Inflammatory macrophage treated with lipopolysaccharide for 4 hours (primary cell): ENCODE measurements around the gene BBS12.
A peak's percentile ranks its signal among the peaks of the same experiment; 100 is the strongest.

Experiments
- DNase-seq: peaks from one replicate; pipeline ENCODE4 v3.0.0-alpha.2; 2020

The BBS12 gene

GRCh38 chr4:122732329-122733026 is at the start of gene BBS12:
Gene BBS12 (plus strand): TSS chr4:122732704. CDS start chr4:122741893, 9,189 bp downstream.
- peak; percentile 99 for DNase-seq

GRCh38 chr4:122686691-122687090 is 45.8 kb upstream of the BBS12 start:
- no peak for DNase-seq

- DNase-seq, result no peak
These were observed 44.9 kb upstream of the BBS12 start for GRCh38 chr4:122687531-122688061.

- DNase-seq, result no peak
These were observed 43.9 kb upstream of the BBS12 start for GRCh38 chr4:122688529-122689140.

- no peak for DNase-seq
These were observed 42.5 kb upstream of the BBS12 start for GRCh38 chr4:122689972-122690371.

- DNase-seq, result no peak
These were observed 40.5 kb upstream of the BBS12 start for GRCh38 chr4:122691988-122692387.

- no peak for DNase-seq
These were observed 39.6 kb upstream of the BBS12 start for GRCh38 chr4:122692641-122693520.

GRCh38 chr4:122695226-122695625 is 37.3 kb upstream of the BBS12 start:
- no peak for DNase-seq

GRCh38 chr4:122700178-122700725 is 32.3 kb upstream of the BBS12 start:
- no peak for DNase-seq

GRCh38 chr4:122701061-122701460 is 31.4 kb upstream of the BBS12 start:
- no peak for DNase-seq

- DNase-seq, result no peak
These were observed 30.5 kb upstream of the BBS12 start for GRCh38 chr4:122701965-122702364.

- no peak for DNase-seq
These were observed 29.6 kb upstream of the BBS12 start for GRCh38 chr4:122702939-122703338.

- no peak for DNase-seq
These were observed 28.6 kb upstream of the BBS12 start for GRCh38 chr4:122703868-122704267.

GRCh38 chr4:122705009-122705408 is 27.5 kb upstream of the BBS12 start:
- no peak for DNase-seq

GRCh38 chr4:122705547-122706117 is 26.9 kb upstream of the BBS12 start:
- no peak for DNase-seq

GRCh38 chr4:122706511-122706910 is 26.0 kb upstream of the BBS12 start:
- no peak for DNase-seq

- no peak for DNase-seq
These were observed 25.0 kb upstream of the BBS12 start for GRCh38 chr4:122707497-122707896.

GRCh38 chr4:122709236-122709635 is 23.3 kb upstream of the BBS12 start:
- DNase-seq, result no peak

GRCh38 chr4:122710434-122711308 is 21.8 kb upstream of the BBS12 start:
- no peak for DNase-seq

- DNase-seq, result no peak
These were observed 20.6 kb upstream of the BBS12 start for GRCh38 chr4:122711919-122712318.

GRCh38 chr4:122712782-122713181 is 19.7 kb upstream of the BBS12 start:
- DNase-seq, result peak; percentile 14

- no peak for DNase-seq
These were observed 17.3 kb upstream of the BBS12 start for GRCh38 chr4:122715221-122715620.
